Fibroblast of lung (primary cell): Measurements from ENCODE around the gene DIP2A. TPM values are rescaled to one million over a fixed set of nuclear protein-coding genes. Genes with fewer than 3 reads are reported as not detected.

Source experiments
- DNase-seq, 2 donors: peaks; one replicate each; pipeline versions ENCODE4 v3.0.0 to v3.0.0-alpha.2; 2010; ENCODE audit warnings: low read depth in 2 of 2
- H2AFZ ChIP-seq: 2 replicates; pipeline ENCODE4 v1.5.1; 2012; ENCODE audit warnings: low read length, control low read depth, inconsistent platforms
- H3K27ac ChIP-seq: 2 replicates; pipeline ENCODE4 v1.5.1; 2011; ENCODE audit warnings: low read length, control low read depth; ENCODE audit not compliant: insufficient read depth
- H3K27me3 ChIP-seq: 2 replicates; pipeline ENCODE4 v1.5.1; 2011; ENCODE audit warnings: mild to moderate bottlenecking, low read length; ENCODE audit not compliant: control insufficient read depth, insufficient read depth
- H3K36me3 ChIP-seq: 2 replicates; pipeline ENCODE4 v1.5.1; 2011; ENCODE audit warnings: low read length; ENCODE audit not compliant: control insufficient read depth, insufficient read depth
- H3K4me1 ChIP-seq: 2 replicates; pipeline ENCODE4 v1.5.1; 2011; ENCODE audit warnings: low read length; ENCODE audit not compliant: control insufficient read depth, insufficient read depth; ENCODE audit errors: extremely low read depth
- H3K4me2 ChIP-seq: 2 replicates; pipeline ENCODE4 v1.5.1; 2011; ENCODE audit warnings: low read length, control low read depth; ENCODE audit not compliant: insufficient read depth; ENCODE audit errors: extremely low read depth
- H3K4me3 ChIP-seq, 4 experiments: fragments of 200-600 bp in 1 of 4; sonication (generic) in 1 of 4; replicated peaks in 1 of 4; 2 replicates each; pipeline ENCODE4 v1.5.1; 2011 to 2016; ENCODE audit warnings: low read length in 4 of 4, low read depth in 3 of 4, mild to moderate bottlenecking in 3 of 4, control low read depth in 2 of 4, inconsistent platforms in 1 of 4, mixed read lengths in 1 of 4; ENCODE audit not compliant: insufficient read depth in 1 of 4; ENCODE audit errors: control extremely low read depth in 1 of 4
- H3K79me2 ChIP-seq: 2 replicates; pipeline ENCODE4 v1.5.1; 2012; ENCODE audit warnings: mild to moderate bottlenecking, low read length, inconsistent platforms; ENCODE audit not compliant: control insufficient read depth, insufficient read depth
- H3K9ac ChIP-seq: 2 replicates; pipeline ENCODE4 v1.5.1; 2011; ENCODE audit warnings: mild to moderate bottlenecking, low read length, control low read depth; ENCODE audit not compliant: insufficient read depth
- H3K9me3 ChIP-seq: 2 replicates; pipeline ENCODE4 v1.5.1; 2012; ENCODE audit warnings: low read depth, low read length; ENCODE audit not compliant: control insufficient read depth, insufficient read depth
- H4K20me1 ChIP-seq: 2 replicates; pipeline ENCODE4 v1.5.1; 2011; ENCODE audit warnings: low read length; ENCODE audit not compliant: control insufficient read depth, insufficient read depth; ENCODE audit errors: extremely low read depth
- EZH2 ChIP-seq: IDR thresholded peaks from 2 replicates; pipeline ENCODE4 v1.5.1; 2012; ENCODE audit warnings: low read length, control low read depth, mild to moderate bottlenecking; ENCODE audit errors: missing control alignments
- polyA plus RNA-seq, 2 donors: library from polyadenylated mRNA; depleted of rRNA in 1 of 2; stranded (reverse) in 1 of 2; unstranded in 1 of 2; fragments of >200 nt; gene quantifications; 2 replicates each; pipeline ENCODE4 v1.2.1, GENCODE V29; 2011 to 2012; ENCODE audit warnings: missing spikeins in 1 of 2
- total RNA-seq: library from RNA; depleted of rRNA; stranded (reverse); fragments of >200 nt; gene quantifications from 2 replicates; pipeline ENCODE4 v1.2.1, GENCODE V29; 2014
- TF ChIP-seq, protein P1 (sequence below), 2 donors: IDR thresholded peaks in 1 of 2; conservative IDR thresholded peaks in 1 of 2; 1 replicate in 1 of 2; 2 replicates in 1 of 2; pipeline ENCODE4 v1.5.1; 2011 to 2012; ENCODE audit warnings: low read length in 2 of 2, control low read depth in 1 of 2, inconsistent platforms in 1 of 2, low read depth in 1 of 2, mild to moderate bottlenecking in 1 of 2

Gene DIP2A
- total and polyA plus RNA-seq, 2 donors (not counting 1 experiment from before 2014, with no cell fraction given): 16.3 to 21.1 TPM

DNA sequence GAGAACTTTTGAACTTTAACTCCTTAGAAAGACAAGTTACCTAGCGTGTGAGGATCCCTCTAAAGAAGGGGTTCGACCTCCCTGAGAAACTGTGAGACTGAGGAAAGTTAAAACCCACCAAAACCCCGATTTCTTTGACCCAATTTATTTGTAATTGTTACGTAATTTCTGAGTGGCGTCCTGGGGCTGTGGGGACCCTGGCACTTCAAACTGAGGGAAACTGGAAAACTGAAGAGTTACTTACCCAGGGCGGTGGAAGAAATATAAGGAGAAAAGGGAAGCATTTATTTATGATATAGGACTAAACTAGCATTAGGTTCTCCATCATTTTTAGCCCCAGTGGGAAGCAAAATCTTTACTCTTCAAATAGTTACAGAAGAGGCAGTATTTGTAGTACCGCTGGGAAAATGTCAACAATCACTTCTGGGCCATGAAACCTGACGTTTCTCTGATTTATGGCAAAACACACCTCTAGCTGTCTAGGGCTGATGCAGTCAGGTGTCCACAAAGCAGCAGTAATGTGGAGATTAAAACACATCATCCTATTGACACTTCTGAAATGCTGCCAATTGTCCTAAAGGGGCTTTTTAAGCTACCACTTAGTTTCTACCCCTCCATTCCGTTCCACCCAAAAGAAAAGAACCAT is 145.8 kb downstream of the DIP2A start:
- Histone ChIP-seq H3K9me3 (no peaks in the 10 kb centered on the region), H3K4me1 (no peaks in the 10 kb centered on the region), H3K27me3 (peaks cover 7% of the 10 kb centered on the region), H3K79me2 (no peaks in the 10 kb centered on the region), H3K4me3 (no peak overlapping the region), H3K27ac (no peak overlapping the region), H3K36me3 (no peaks in the 10 kb centered on the region), H3K4me2 (no peak overlapping the region), H3K9ac (no peak overlapping the region), H2AFZ (no peak overlapping the region), H4K20me1 (no peaks in the 10 kb centered on the region)
- TF ChIP-seq, protein P1, sequence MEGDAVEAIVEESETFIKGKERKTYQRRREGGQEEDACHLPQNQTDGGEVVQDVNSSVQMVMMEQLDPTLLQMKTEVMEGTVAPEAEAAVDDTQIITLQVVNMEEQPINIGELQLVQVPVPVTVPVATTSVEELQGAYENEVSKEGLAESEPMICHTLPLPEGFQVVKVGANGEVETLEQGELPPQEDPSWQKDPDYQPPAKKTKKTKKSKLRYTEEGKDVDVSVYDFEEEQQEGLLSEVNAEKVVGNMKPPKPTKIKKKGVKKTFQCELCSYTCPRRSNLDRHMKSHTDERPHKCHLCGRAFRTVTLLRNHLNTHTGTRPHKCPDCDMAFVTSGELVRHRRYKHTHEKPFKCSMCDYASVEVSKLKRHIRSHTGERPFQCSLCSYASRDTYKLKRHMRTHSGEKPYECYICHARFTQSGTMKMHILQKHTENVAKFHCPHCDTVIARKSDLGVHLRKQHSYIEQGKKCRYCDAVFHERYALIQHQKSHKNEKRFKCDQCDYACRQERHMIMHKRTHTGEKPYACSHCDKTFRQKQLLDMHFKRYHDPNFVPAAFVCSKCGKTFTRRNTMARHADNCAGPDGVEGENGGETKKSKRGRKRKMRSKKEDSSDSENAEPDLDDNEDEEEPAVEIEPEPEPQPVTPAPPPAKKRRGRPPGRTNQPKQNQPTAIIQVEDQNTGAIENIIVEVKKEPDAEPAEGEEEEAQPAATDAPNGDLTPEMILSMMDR (conservative IDR thresholded peaks at IDR 0.05 in 1 of 2, IDR thresholded peaks at IDR 0.05 in 1 of 2; ENCODE audit: low read depth in 1 of 2, low read length in 2 of 2): no peak
- no peak for TF ChIP-seq EZH2
- DNase-seq: no peak

DNA sequence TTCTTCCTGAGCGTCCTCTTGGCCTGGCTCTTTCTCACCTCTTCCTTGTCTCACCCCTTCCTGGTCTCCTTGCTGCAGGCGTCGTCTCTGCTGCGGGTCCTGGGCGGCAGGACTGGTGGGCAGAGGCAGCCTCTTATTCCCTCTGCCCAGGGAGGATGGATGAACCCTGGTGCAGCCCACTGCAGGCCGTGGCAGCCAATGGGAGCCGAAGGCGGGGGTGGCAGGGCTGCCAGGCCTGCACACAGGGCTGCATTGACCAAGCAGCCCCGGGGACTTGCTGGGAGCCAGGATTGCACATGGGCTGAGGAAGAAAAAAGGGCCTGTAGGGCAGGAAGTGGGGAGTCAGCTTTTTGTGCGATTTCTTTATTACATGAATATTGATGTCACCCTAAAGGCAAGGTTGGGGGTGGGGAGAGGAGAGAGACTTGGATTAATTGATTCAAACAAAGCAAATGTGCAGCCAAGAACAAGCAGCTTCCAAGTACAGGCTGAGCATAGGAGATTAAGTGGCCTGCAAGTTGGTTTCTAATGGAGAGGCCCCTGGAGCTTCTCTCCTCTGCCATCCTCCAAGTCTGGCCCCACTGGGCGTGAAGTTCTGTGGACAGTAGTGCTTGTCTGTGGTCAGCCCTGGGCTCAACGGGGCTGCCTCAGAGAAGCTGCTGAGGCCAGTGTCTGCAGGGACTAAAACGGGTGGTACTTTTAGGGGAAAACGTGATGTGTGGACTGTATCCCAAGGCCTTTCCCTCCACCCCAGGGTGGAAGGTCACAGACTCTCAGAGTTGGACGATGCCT is 146.5 kb downstream of the DIP2A start, which contains the start of gene S100B:
Gene S100B, minus strand, starts transcription at position 108 of the 792 bp plus-strand sequence. CDS start 2,667 bp downstream, outside the sequence.
- H3K27me3 ChIP-seq: peaks cover 8% of the 10 kb centered on the region
- H3K9ac ChIP-seq: no peak within 1 kb of the TSS
- no peak within 1 kb of the TSS for H3K4me3 ChIP-seq
- H3K27ac ChIP-seq: no peak within 1 kb of the TSS
- no peak within 1 kb of the TSS for H3K4me2 ChIP-seq
- H3K36me3 ChIP-seq: no peaks in the 10 kb centered on the region
- H3K4me1 ChIP-seq: no peaks in the 10 kb centered on the region
- TF ChIP-seq, protein P1 (conservative IDR thresholded peaks at IDR 0.05 in 1 of 2, IDR thresholded peaks at IDR 0.05 in 1 of 2; ENCODE audit: low read depth in 1 of 2, low read length in 2 of 2): no peak
- TF ChIP-seq EZH2: no peak
- H4K20me1 ChIP-seq: no peaks in the 10 kb centered on the region
- H3K79me2 ChIP-seq: no peaks in the 10 kb centered on the region
- no peak within 1 kb of the TSS for H2AFZ ChIP-seq
- peak in 1 of 2 donors; percentile 26 for DNase-seq
- H3K9me3 ChIP-seq: no peaks in the 10 kb centered on the region

DNA sequence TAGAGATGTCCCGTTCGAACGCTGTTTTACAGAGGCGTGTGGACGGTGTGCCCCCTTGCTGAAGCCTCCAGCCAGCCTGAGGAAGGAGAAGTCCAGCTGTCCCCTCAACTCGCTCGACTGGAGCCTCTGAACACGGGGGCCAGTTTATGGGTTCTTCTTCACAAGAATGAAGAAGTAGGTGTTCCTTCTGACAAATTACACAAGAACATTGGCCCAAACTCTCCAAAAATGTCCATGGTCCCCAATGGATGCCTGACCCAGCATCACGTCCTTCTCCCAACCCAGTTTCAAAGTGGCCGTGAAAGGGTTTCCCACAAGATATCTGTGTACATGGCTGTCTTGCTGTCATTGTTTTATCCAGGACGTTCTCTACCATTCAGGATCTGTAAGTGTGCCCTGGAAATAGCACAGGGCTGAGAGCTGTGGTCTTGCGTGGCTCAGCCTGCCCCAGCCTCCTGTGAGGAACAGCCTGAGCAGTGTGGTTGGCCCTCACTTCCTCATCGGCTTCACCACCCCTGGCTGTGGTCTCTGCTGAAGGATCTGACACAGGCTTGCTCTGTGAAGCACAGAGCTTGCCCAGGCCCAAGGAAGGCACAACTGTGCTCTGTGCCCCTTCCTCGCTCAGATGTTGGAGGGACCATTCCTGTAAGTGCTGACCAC is 147.2 kb downstream of the DIP2A start:
- H4K20me1 ChIP-seq: no peaks in the 10 kb centered on the region
- no peak for DNase-seq
- no peaks in the 10 kb centered on the region for H3K4me1 ChIP-seq

More for the DNA sequence above, 147.2 kb downstream of the DIP2A start:
- TF ChIP-seq, protein P1 (conservative IDR thresholded peaks at IDR 0.05 in 1 of 2, IDR thresholded peaks at IDR 0.05 in 1 of 2; ENCODE audit: low read depth in 1 of 2, low read length in 2 of 2): no peak
- no peak for TF ChIP-seq EZH2
- no peak overlapping the region for H3K27ac ChIP-seq
- no peak overlapping the region for H2AFZ ChIP-seq
- H3K79me2 ChIP-seq: no peaks in the 10 kb centered on the region
- H3K9me3 ChIP-seq: no peaks in the 10 kb centered on the region
- H3K36me3 ChIP-seq: no peaks in the 10 kb centered on the region
- no peak overlapping the region for H3K4me3 ChIP-seq
- no peak overlapping the region for H3K4me2 ChIP-seq
- H3K27me3 ChIP-seq: peaks cover 8% of the 10 kb centered on the region
- no peak overlapping the region for H3K9ac ChIP-seq
